ENCODE results near the gene CCDC97. TPM values are rescaled to one million over a fixed set of nuclear protein-coding genes. Genes with fewer than 3 reads are reported as not detected.

Gene CCDC97
- total RNA-seq, 1 donor from 2014 or later = 18.1 TPM

DNA sequence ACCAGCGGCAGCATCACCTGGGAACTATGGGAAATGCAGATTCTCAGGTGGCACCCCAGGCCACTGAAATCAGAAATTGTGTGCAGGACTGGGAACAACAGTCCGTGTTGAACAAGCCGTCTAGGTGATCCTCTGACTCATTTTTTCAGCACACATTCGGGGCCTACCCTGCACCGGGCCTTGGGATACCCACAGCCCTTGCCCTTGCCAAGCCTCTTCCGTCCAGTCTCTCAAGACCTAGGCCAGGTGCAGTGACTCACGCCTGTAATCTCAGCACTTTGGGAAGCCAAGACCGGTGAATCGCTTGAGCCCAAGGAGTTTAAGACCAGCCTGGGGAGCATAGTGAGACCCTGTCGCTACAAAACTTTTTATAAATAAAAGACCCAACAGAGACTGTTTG lies 25.5 kb downstream of the CCDC97 start:
- H3K27ac Mint-ChIP-seq (ENCODE audit: unreplicated experiment) = no peak overlapping the region
- no peak overlapping the region for H3K4me2 ChIP-seq (ENCODE audit: low read length)
- no peaks in the 10 kb centered on the region for H3K27me3 ChIP-seq (ENCODE audit: insufficient read depth, low read length)
- H4K20me1 ChIP-seq (ENCODE audit: insufficient read depth, low read length) = peaks cover 64% of the 10 kb centered on the region
- H3K9me3 ChIP-seq (ENCODE audit: insufficient read depth, low read depth, low read length) = no peaks in the 10 kb centered on the region
- H3K79me2 ChIP-seq (ENCODE audit: insufficient read depth, low read length) = peaks cover 16% of the 10 kb centered on the region
- H3K9me3 Mint-ChIP-seq (ENCODE audit: unreplicated experiment) = no peaks in the 10 kb centered on the region
- H3K36me3 ChIP-seq (ENCODE audit: insufficient read depth, low read length) = peaks cover 21% of the 10 kb centered on the region
- no peak overlapping the region for H3K4me3 Mint-ChIP-seq (ENCODE audit: unreplicated experiment)
- no peak overlapping the region for H3K9ac ChIP-seq (ENCODE audit: low read length)
- H3K27me3 Mint-ChIP-seq (ENCODE audit: low read depth, unreplicated experiment) = no peaks in the 10 kb centered on the region
- DNase-seq (ENCODE audit: low read depth) = no peak
- no peak overlapping the region for H2AFZ ChIP-seq (ENCODE audit: low read depth, low read length)
- FAIRE-seq = no peak
- TF ChIP-seq, protein P1, sequence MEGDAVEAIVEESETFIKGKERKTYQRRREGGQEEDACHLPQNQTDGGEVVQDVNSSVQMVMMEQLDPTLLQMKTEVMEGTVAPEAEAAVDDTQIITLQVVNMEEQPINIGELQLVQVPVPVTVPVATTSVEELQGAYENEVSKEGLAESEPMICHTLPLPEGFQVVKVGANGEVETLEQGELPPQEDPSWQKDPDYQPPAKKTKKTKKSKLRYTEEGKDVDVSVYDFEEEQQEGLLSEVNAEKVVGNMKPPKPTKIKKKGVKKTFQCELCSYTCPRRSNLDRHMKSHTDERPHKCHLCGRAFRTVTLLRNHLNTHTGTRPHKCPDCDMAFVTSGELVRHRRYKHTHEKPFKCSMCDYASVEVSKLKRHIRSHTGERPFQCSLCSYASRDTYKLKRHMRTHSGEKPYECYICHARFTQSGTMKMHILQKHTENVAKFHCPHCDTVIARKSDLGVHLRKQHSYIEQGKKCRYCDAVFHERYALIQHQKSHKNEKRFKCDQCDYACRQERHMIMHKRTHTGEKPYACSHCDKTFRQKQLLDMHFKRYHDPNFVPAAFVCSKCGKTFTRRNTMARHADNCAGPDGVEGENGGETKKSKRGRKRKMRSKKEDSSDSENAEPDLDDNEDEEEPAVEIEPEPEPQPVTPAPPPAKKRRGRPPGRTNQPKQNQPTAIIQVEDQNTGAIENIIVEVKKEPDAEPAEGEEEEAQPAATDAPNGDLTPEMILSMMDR (IDR thresholded peaks at IDR 0.05; ENCODE audit: insufficient read depth, low read depth, low read length) = no peak
- no peak for TF ChIP-seq EZH2 (IDR thresholded peaks at IDR 0.05; ENCODE audit: insufficient read depth, low read length)
- H3K36me3 Mint-ChIP-seq (ENCODE audit: low read depth, unreplicated experiment) = peaks cover 21% of the 10 kb centered on the region
- no peaks in the 10 kb centered on the region for H3K4me1 ChIP-seq (ENCODE audit: insufficient read depth, low read length)
- no peak overlapping the region for H3K27ac ChIP-seq (ENCODE audit: low read depth, low read length)
- no peak overlapping the region for H3K4me3 ChIP-seq (ENCODE audit: insufficient read depth, low read depth, low read length)
- H3K4me1 Mint-ChIP-seq (ENCODE audit: low read depth, unreplicated experiment) = peaks cover 4% of the 10 kb centered on the region

DNA sequence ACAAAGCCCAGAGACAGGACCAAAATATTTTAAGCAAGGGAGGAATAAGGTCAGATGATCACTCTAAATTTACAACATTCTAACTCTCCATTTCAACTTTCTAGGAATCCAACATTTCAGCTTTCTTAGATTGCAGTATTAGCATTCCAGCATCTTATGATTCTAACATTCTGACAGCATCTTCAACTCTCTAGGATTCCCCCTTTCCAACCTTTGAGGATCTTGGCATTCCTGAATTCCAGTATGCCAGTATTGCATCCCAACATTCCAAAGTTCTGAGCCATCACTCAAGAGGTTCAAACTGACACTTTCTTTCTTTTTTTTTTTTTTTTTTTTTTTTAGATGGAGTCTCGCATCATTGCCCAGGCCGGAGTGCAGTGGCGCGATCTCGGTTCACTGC lies 30.0 kb downstream of the CCDC97 start:
- no peak for TF ChIP-seq EZH2 (IDR thresholded peaks at IDR 0.05; ENCODE audit: insufficient read depth, low read length)
- TF ChIP-seq, protein P1 (IDR thresholded peaks at IDR 0.05; ENCODE audit: insufficient read depth, low read depth, low read length) = no peak
- peak; percentile 48 for DNase-seq (ENCODE audit: low read depth)
- Mint-ChIP-seq H3K36me3 (ENCODE audit: low read depth, unreplicated experiment) (peaks cover 18% of the 10 kb centered on the region), H3K4me3 (ENCODE audit: unreplicated experiment) (peak overlapping the region; percentile 69), H3K27me3 (ENCODE audit: low read depth, unreplicated experiment) (no peaks in the 10 kb centered on the region), H3K4me1 (ENCODE audit: low read depth, unreplicated experiment) (peaks cover 4% of the 10 kb centered on the region), H3K27ac (ENCODE audit: unreplicated experiment) (peak overlapping the region; percentile 92), H3K9me3 (ENCODE audit: unreplicated experiment) (no peaks in the 10 kb centered on the region)
- H3K27ac ChIP-seq (ENCODE audit: low read depth, low read length) = no peak overlapping the region
- peaks cover 30% of the 10 kb centered on the region for H3K36me3 ChIP-seq (ENCODE audit: insufficient read depth, low read length)
- no peaks in the 10 kb centered on the region for H3K27me3 ChIP-seq (ENCODE audit: insufficient read depth, low read length)
- no peak overlapping the region for H3K4me3 ChIP-seq (ENCODE audit: insufficient read depth, low read depth, low read length)
- H3K9me3 ChIP-seq (ENCODE audit: insufficient read depth, low read depth, low read length) = no peaks in the 10 kb centered on the region
- peaks cover 18% of the 10 kb centered on the region for H3K79me2 ChIP-seq (ENCODE audit: insufficient read depth, low read length)
- FAIRE-seq = peak; percentile 26
- H3K9ac ChIP-seq (ENCODE audit: low read length) = no peak overlapping the region
- peaks cover 70% of the 10 kb centered on the region for H4K20me1 ChIP-seq (ENCODE audit: insufficient read depth, low read length)
- no peak overlapping the region for H2AFZ ChIP-seq (ENCODE audit: low read depth, low read length)
- H3K4me2 ChIP-seq (ENCODE audit: low read length) = no peak overlapping the region
- no peaks in the 10 kb centered on the region for H3K4me1 ChIP-seq (ENCODE audit: insufficient read depth, low read length)

DNA sequence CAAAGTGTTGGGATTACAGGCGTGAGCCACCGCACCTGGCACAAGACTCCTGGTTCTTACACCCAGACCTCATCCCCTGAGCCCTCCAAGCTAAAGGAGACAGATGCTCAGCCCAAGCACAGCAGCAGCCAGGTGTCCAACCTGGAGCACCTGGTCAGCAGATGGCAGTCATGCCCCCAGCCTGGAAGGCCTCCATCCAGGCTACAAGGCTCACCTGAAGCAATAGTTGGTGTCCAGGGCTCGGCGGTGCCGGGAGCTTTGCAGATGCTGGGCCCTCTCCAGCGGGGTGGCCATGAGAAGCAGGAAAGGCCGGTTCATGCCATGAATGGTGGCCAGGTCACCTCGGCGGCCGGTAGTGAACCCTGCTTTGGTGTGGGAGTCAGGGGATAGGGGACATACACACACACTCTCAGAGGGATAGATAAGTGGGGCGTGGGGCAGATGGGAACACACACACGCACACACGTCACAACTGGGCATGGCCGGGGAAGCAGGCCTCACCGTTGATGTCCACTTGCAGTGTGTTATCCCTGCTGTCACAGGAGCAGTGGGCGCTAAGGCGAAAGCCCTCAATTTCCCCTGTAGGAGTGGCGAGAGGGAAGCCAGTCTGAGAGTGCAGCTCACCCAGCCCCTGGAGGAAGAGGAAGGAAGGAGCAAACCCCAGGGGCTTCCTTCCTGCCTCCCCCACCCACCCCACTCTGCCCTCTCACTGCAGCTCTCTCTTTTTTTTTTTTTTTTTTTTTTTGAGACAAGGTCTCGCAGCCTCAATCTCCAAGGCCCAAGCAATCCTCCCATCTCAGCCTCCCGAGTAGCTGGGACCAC lies 31.9 kb downstream of the CCDC97 start:
- H3K4me3 ChIP-seq (ENCODE audit: insufficient read depth, low read depth, low read length) = no peak overlapping the region
- no peak overlapping the region for H3K4me2 ChIP-seq (ENCODE audit: low read length)
- H2AFZ ChIP-seq (ENCODE audit: low read depth, low read length) = no peak overlapping the region
- TF ChIP-seq EZH2 (IDR thresholded peaks at IDR 0.05; ENCODE audit: insufficient read depth, low read length) = no peak
- TF ChIP-seq, protein P1 (IDR thresholded peaks at IDR 0.05; ENCODE audit: insufficient read depth, low read depth, low read length) = no peak
- no peak overlapping the region for H3K27ac Mint-ChIP-seq (ENCODE audit: unreplicated experiment)
- no peaks in the 10 kb centered on the region for H3K27me3 Mint-ChIP-seq (ENCODE audit: low read depth, unreplicated experiment)
- H3K4me1 Mint-ChIP-seq (ENCODE audit: low read depth, unreplicated experiment) = peaks cover 4% of the 10 kb centered on the region
- peaks cover 18% of the 10 kb centered on the region for H3K79me2 ChIP-seq (ENCODE audit: insufficient read depth, low read length)
- no peaks in the 10 kb centered on the region for H3K4me1 ChIP-seq (ENCODE audit: insufficient read depth, low read length)
- H3K9me3 ChIP-seq (ENCODE audit: insufficient read depth, low read depth, low read length) = no peaks in the 10 kb centered on the region
- no peak for DNase-seq (ENCODE audit: low read depth)
- no peak overlapping the region for H3K27ac ChIP-seq (ENCODE audit: low read depth, low read length)
- no peak overlapping the region for H3K4me3 Mint-ChIP-seq (ENCODE audit: unreplicated experiment)
- peaks cover 69% of the 10 kb centered on the region for H4K20me1 ChIP-seq (ENCODE audit: insufficient read depth, low read length)
- H3K36me3 Mint-ChIP-seq (ENCODE audit: low read depth, unreplicated experiment) = peaks cover 22% of the 10 kb centered on the region
- no peak overlapping the region for H3K9ac ChIP-seq (ENCODE audit: low read length)
- H3K36me3 ChIP-seq (ENCODE audit: insufficient read depth, low read length) = peaks cover 34% of the 10 kb centered on the region
- FAIRE-seq = no peak
- H3K27me3 ChIP-seq (ENCODE audit: insufficient read depth, low read length) = no peaks in the 10 kb centered on the region
- H3K9me3 Mint-ChIP-seq (ENCODE audit: unreplicated experiment) = no peaks in the 10 kb centered on the region
